OCI-LY1 (cell line): ENCODE results near the gene RGS5.

Experiments
- H2AFZ ChIP-seq: fragments of 200-600 bp; sonication (generic), shearing (Covaris generic); 2 replicates; pipeline ENCODE4 v1.6.0; 2014; ENCODE audit warnings: antibody characterized with exemption, mild to moderate bottlenecking, low read length
- H3F3A ChIP-seq: fragments of 200-600 bp; sonication (generic), shearing (Covaris generic); 2 replicates; pipeline ENCODE4 v1.6.0; 2014; ENCODE audit warnings: mild to moderate bottlenecking, antibody characterized with exemption, low read length, moderate library complexity; ENCODE audit not compliant: insufficient read depth
- H3K27ac ChIP-seq: fragments of 200-600 bp; sonication (generic); 2 replicates; pipeline ENCODE4 v1.5.1; 2014; ENCODE audit warnings: low read length, mixed run types, mild to moderate bottlenecking, low read depth; ENCODE audit not compliant: poor library complexity, severe bottlenecking
- H3K27me3 ChIP-seq: fragments of 200-600 bp; sonication (generic); 2 replicates; pipeline ENCODE4 v1.6.0; 2014; ENCODE audit warnings: antibody characterized with exemption, mild to moderate bottlenecking, low read length, moderate library complexity; ENCODE audit not compliant: insufficient read depth
- H3K36me3 ChIP-seq: fragments of 200-600 bp; sonication (generic); 2 replicates; pipeline ENCODE4 v1.6.1; 2014; ENCODE audit warnings: mild to moderate bottlenecking, antibody characterized with exemption, low read length, moderate library complexity, mixed read lengths; ENCODE audit not compliant: insufficient read depth
- H3K4me1 ChIP-seq: fragments of 200-600 bp; sonication (generic); 2 replicates; pipeline ENCODE4 v1.5.1; 2014; ENCODE audit warnings: mild to moderate bottlenecking, low read length, moderate library complexity; ENCODE audit not compliant: insufficient read depth, severe bottlenecking
- H3K4me2 ChIP-seq: fragments of 200-600 bp; sonication (generic), shearing (Covaris generic); 2 replicates; pipeline ENCODE4 v1.6.1; 2014; ENCODE audit warnings: low read length
- H3K4me3 ChIP-seq: fragments of 200-600 bp; sonication (generic); 2 replicates; pipeline ENCODE4 v1.5.1; 2014; ENCODE audit warnings: low read length, low read depth, mild to moderate bottlenecking, mixed read lengths; ENCODE audit not compliant: poor library complexity, severe bottlenecking
- H3K79me2 ChIP-seq: fragments of 200-600 bp; shearing (Covaris generic); 2 replicates; pipeline ENCODE4 v1.6.1; 2016; ENCODE audit warnings: mixed run types, low read length, mixed read lengths; ENCODE audit not compliant: insufficient read depth
- H3K9ac ChIP-seq: fragments of 200-600 bp; sonication (generic), shearing (Covaris generic); 2 replicates; pipeline ENCODE4 v1.6.1; 2014; ENCODE audit warnings: mild to moderate bottlenecking, low read length, mixed read lengths
- H3K9me2 ChIP-seq: fragments of 200-600 bp; sonication (generic), shearing (Covaris generic); 2 replicates; pipeline ENCODE4 v1.6.1; 2014; ENCODE audit warnings: low read depth, mild to moderate bottlenecking, low read length, mixed read lengths
- H3K9me3 ChIP-seq: fragments of 200-600 bp; shearing (Covaris generic); 2 replicates; pipeline ENCODE4 v1.6.1; 2014; ENCODE audit warnings: low read length, mixed read lengths
- H4K20me1 ChIP-seq: fragments of 200-600 bp; sonication (generic), shearing (Covaris generic); 2 replicates; pipeline ENCODE4 v1.6.0; 2016; ENCODE audit warnings: mild to moderate bottlenecking, low read length; ENCODE audit not compliant: insufficient read depth
- EZH2 ChIP-seq: fragments of 200-600 bp; sonication (generic), shearing (Covaris generic); IDR thresholded peaks from 2 replicates; pipeline ENCODE4 v1.8.0; 2017; ENCODE audit warnings: borderline replicate concordance, mixed run types, mild to moderate bottlenecking, antibody characterized with exemption, low read length, moderate library complexity, mixed read lengths
- TF ChIP-seq, protein P1 (sequence below): fragments of 200-600 bp; sonication (generic), shearing (Covaris generic); IDR thresholded peaks from 2 replicates; pipeline ENCODE4 v1.5.1; 2017; ENCODE audit warnings: mild to moderate bottlenecking, antibody characterized with exemption, low read length, moderate library complexity, mixed read lengths

RGS5 gene

DNA sequence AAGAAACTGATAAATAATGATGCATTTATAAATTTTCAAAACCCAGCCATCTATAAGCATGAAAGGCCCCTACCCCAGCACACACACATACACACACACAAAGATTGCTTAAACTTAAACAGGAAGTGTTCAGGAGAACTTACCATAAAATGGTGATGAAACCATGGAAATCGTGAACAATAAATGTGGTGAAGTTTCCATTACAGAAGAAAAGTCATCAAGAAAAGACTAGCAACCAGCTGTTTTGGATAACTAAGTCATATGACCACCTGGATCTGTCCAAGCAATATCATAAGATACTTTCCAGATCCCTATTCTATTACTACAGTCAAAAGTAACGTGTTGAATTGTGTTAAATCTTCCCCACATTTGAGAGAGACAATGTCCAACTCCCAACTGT, 24.1 kb downstream of the RGS5 start:
- Histone ChIP-seq H4K20me1 (no peaks in the 10 kb centered on the region), H3K27me3 (no peaks in the 10 kb centered on the region), H3K4me2 (no peak overlapping the region), H3K79me2 (no peaks in the 10 kb centered on the region), H3K4me1 (no peaks in the 10 kb centered on the region), H3K36me3 (no peaks in the 10 kb centered on the region), H3K9me3 (no peaks in the 10 kb centered on the region), H3F3A (no peaks in the 10 kb centered on the region), H2AFZ (no peak overlapping the region), H3K27ac (no peak overlapping the region), H3K9me2 (no peaks in the 10 kb centered on the region), H3K9ac (no peak overlapping the region), H3K4me3 (no peak overlapping the region)
- TF ChIP-seq, protein P1, sequence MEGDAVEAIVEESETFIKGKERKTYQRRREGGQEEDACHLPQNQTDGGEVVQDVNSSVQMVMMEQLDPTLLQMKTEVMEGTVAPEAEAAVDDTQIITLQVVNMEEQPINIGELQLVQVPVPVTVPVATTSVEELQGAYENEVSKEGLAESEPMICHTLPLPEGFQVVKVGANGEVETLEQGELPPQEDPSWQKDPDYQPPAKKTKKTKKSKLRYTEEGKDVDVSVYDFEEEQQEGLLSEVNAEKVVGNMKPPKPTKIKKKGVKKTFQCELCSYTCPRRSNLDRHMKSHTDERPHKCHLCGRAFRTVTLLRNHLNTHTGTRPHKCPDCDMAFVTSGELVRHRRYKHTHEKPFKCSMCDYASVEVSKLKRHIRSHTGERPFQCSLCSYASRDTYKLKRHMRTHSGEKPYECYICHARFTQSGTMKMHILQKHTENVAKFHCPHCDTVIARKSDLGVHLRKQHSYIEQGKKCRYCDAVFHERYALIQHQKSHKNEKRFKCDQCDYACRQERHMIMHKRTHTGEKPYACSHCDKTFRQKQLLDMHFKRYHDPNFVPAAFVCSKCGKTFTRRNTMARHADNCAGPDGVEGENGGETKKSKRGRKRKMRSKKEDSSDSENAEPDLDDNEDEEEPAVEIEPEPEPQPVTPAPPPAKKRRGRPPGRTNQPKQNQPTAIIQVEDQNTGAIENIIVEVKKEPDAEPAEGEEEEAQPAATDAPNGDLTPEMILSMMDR = no peak
- TF ChIP-seq EZH2 = no peak

DNA sequence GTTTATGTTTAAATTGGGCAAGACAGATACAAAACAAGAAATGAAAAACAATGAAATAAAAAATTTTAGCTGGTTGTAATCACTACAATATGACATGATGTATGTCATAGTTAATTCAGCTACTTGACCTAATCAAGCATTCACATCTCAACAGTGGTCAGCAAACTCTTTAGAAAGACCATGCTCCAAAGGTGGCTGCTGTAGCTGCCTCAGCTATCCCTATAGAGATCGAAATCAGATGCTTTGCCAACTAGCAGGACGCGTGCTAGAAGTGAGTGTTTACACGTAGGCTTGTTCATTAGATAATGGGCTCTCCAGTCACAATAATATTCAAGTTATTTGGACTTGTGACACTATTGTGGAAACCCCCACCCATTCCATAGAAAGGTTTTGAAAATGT, 25.9 kb downstream of the RGS5 start:
- no peaks in the 10 kb centered on the region for H3K4me1 ChIP-seq
- H3K27me3 ChIP-seq = no peaks in the 10 kb centered on the region
- H3K9me3 ChIP-seq = no peaks in the 10 kb centered on the region
- no peaks in the 10 kb centered on the region for H3K79me2 ChIP-seq
- H2AFZ ChIP-seq = no peak overlapping the region
- no peaks in the 10 kb centered on the region for H3K9me2 ChIP-seq
- no peak overlapping the region for H3K9ac ChIP-seq
- TF ChIP-seq, protein P1 = no peak
- TF ChIP-seq EZH2 = no peak
- no peaks in the 10 kb centered on the region for H3K36me3 ChIP-seq
- H3K27ac ChIP-seq = no peak overlapping the region
- no peaks in the 10 kb centered on the region for H4K20me1 ChIP-seq
- H3F3A ChIP-seq = no peaks in the 10 kb centered on the region
- no peak overlapping the region for H3K4me3 ChIP-seq
- H3K4me2 ChIP-seq = no peak overlapping the region

DNA sequence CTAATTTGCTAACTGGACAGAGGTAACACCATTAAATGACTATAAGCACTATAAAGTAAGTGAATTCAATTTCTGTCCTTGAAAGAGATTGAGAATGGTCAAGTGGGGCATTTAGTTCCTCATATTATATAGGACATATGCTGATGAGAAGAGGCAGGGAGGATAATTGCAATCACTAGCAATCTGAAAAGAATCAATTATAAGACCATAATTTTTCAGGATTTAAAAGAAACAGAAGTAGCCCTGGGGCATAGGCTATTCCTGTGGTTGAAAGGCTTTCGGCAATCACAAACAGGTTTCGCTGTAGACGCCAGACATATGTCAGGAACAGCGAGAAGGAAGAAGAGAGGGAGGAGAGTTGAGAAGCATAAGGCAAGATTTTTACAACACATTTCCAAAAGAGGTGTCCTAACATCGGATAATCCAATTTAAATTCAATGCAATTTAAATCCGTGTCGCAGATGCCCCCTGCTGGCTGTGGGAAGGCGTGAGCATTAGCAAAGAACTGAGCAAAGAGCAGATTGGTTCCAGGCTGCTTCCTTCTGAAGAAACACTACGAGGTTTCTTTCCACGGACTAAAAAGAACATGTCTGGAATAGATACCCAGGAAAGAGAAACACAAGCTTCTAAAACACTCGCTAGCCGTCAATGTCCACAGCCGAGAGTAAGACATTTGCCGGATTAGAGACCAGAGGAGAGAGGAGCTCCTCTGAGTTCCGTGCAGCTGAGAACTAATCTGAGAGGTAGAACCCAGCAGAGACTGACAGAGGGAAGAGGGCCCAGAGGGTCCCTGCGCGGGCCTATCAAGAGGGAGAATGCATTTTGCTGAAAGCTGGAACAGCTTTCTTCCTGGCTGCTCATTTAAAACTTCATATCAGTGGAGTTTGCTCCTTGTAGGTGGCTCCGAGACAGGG, 27.9 kb downstream of the RGS5 start:
- Histone ChIP-seq H3K4me3 (no peak overlapping the region), H3F3A (no peaks in the 10 kb centered on the region), H3K9me3 (no peaks in the 10 kb centered on the region), H3K27ac (no peak overlapping the region), H3K79me2 (no peaks in the 10 kb centered on the region), H2AFZ (no peak overlapping the region), H3K4me1 (no peaks in the 10 kb centered on the region), H3K9ac (no peak overlapping the region), H3K36me3 (no peaks in the 10 kb centered on the region), H3K27me3 (no peaks in the 10 kb centered on the region), H3K4me2 (no peak overlapping the region), H3K9me2 (no peaks in the 10 kb centered on the region), H4K20me1 (no peaks in the 10 kb centered on the region)
- no peak for TF ChIP-seq EZH2
- TF ChIP-seq, protein P1 = peak; percentile 93
